ENCODE measurements around the gene ADAMTS14.

ADAMTS14 gene

DNA sequence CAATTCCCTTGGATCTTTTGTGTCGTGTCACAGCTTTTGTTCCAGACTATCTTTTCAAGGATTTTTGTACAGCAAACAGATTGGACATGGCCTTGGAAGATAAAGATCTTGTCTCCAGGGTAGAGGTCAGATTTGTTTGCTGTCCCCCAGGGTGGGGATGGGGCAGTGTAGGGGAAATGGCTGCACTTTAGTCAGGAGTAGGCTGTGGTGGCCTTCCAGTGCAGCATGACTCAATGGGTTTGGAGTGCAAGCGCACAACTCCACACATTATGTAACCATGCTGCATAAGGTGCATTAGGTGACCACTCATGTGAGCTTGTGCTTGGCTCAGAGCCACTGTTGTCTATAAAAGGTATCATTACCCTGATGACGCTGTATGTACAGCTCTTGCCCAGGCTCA lies 23.9 kb upstream of the ADAMTS14 start:
- peaks cover 34% of the 10 kb centered on the region for H3K9me3 Mint-ChIP-seq
- H3K4me1 Mint-ChIP-seq, result peaks cover 4% of the 10 kb centered on the region
- ATAC-seq (no peak), DNase-seq (no peak)
- H3K27ac Mint-ChIP-seq, result no peak overlapping the region
- H3K36me3 Mint-ChIP-seq (ENCODE audit: low read depth), result peaks cover 4% of the 10 kb centered on the region
- H3K27me3 Mint-ChIP-seq, result no peaks in the 10 kb centered on the region
- no peak overlapping the region for H3K4me3 Mint-ChIP-seq

DNA sequence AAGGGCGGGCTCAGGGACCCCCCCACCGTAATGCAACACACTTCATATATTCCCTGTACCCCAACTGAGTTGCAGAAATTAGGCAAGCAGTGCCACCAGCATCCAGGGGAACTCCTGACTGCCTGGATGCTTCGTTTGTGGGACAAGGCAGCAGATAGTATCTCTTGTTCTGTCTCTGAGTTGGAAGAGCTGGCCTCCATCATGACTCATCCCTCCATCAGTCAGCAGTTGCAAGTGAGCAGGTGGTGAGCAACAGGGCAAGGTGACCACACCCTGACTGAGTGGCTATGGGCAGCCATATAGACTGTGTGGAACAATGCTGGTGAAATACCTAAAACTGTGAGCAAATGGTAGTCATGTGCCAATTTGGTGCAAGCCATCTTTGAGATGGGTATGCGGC lies 22.8 kb upstream of the ADAMTS14 start:
- Mint-ChIP-seq H3K36me3 (ENCODE audit: low read depth) (peaks cover 4% of the 10 kb centered on the region), H3K4me1 (peaks cover 4% of the 10 kb centered on the region)
- peak; percentile 91 for ATAC-seq

DNA sequence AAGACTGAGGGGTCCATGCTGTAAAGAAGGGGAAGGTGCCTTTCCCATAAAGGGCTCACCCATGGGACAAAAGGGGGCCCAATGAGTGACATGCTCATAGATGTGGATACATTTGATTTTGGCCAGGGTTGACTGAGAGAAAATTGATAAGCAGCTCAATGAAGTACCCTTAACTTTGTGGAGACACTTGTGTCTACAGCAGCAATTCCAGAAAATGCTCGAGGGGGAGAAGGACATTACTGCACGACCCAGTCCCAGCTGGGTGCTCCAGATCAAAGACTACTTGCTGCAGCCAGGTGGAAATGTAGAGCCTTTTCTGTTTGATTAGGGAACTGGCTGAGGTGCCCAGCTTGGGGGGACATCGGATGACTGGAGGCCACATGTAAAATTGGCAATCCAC lies 22.2 kb upstream of the ADAMTS14 start:
- H3K4me1 Mint-ChIP-seq, result peaks cover 4% of the 10 kb centered on the region
- H3K9me3 Mint-ChIP-seq, result peaks cover 34% of the 10 kb centered on the region
- ATAC-seq, result no peak
- no peaks in the 10 kb centered on the region for H3K27me3 Mint-ChIP-seq
- DNase-seq, result no peak
- peaks cover 4% of the 10 kb centered on the region for H3K36me3 Mint-ChIP-seq (ENCODE audit: low read depth)
- no peak overlapping the region for H3K27ac Mint-ChIP-seq
- H3K4me3 Mint-ChIP-seq, result no peak overlapping the region

More for the DNA sequence above, 22.8 kb upstream of the ADAMTS14 start:
- H3K27ac Mint-ChIP-seq, result no peak overlapping the region
- peaks cover 34% of the 10 kb centered on the region for H3K9me3 Mint-ChIP-seq
- H3K27me3 Mint-ChIP-seq, result no peaks in the 10 kb centered on the region
- DNase-seq, result no peak
- no peak overlapping the region for H3K4me3 Mint-ChIP-seq

GRCh38 chr10:70650718-70651117 lies 21.6 kb upstream of the ADAMTS14 start:
- H3K27ac Mint-ChIP-seq, result no peak overlapping the region
- ATAC-seq, result no peak
- no peak for DNase-seq
- peaks cover 4% of the 10 kb centered on the region for H3K36me3 Mint-ChIP-seq (ENCODE audit: low read depth)
- H3K9me3 Mint-ChIP-seq, result peaks cover 34% of the 10 kb centered on the region
- H3K27me3 Mint-ChIP-seq, result no peaks in the 10 kb centered on the region
- peaks cover 5% of the 10 kb centered on the region for H3K4me1 Mint-ChIP-seq
- no peak overlapping the region for H3K4me3 Mint-ChIP-seq

DNA sequence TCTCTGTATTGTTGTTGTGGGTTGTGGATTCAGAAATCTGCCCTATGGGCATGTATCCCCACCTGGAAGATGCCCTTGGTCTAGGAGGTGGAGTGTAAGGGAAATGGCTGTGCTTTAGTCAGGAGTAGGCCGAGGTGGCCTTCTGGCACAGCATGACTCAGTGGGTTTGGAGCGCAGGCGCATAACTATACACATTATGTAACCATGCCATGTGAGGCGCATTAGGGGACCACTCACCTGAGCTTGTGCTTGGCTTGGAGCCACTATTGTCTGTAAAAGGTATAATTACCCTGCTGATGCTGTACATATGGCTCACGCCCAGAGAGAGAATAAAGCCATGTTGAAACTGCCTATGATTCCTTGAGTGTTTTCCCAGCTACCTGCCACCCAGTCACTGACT lies 20.6 kb upstream of the ADAMTS14 start:
- no peak for ATAC-seq

GRCh38 chr10:70652761-70653657 lies 19.3 kb upstream of the ADAMTS14 start:
- peaks cover 4% of the 10 kb centered on the region for H3K36me3 Mint-ChIP-seq (ENCODE audit: low read depth)
- no peaks in the 10 kb centered on the region for H3K27me3 Mint-ChIP-seq
- peaks cover 25% of the 10 kb centered on the region for H3K4me1 Mint-ChIP-seq
- DNase-seq (no peak), ATAC-seq (no peak)
- H3K9me3 Mint-ChIP-seq, result peaks cover 27% of the 10 kb centered on the region
- no peak overlapping the region for H3K27ac Mint-ChIP-seq
- H3K4me3 Mint-ChIP-seq, result no peak overlapping the region

More for the DNA sequence above, 20.6 kb upstream of the ADAMTS14 start:
- Mint-ChIP-seq H3K4me3 (no peak overlapping the region), H3K36me3 (ENCODE audit: low read depth) (peaks cover 4% of the 10 kb centered on the region), H3K27me3 (no peaks in the 10 kb centered on the region), H3K4me1 (peaks cover 14% of the 10 kb centered on the region), H3K9me3 (peaks cover 34% of the 10 kb centered on the region), H3K27ac (peak overlapping the region; percentile 19)
- no peak for DNase-seq

DNA sequence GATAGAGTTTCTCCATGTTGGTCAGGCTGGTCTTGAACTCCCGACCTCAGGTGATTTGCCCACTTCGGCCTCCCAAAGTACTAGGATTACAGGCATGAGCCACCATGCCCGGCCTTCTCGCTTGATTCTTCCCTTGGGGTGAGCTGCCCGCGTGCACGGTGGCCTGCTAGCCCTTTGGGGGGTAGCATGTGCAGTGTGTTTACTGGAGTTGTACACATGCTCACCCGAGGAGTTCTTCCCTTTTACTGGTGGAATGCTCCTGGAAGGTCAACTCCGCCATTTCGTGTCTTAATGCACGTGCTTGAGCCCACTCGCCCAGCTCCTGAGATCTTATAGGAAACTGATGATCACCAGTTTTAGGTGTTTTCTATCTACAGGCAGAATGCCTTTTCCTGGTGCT lies 17.0 kb upstream of the ADAMTS14 start:
- no peak for ATAC-seq
- H3K4me3 Mint-ChIP-seq, result no peak overlapping the region
- no peak overlapping the region for H3K27ac Mint-ChIP-seq
- H3K27me3 Mint-ChIP-seq, result peaks cover 2% of the 10 kb centered on the region
- H3K36me3 Mint-ChIP-seq (ENCODE audit: low read depth), result peaks cover 2% of the 10 kb centered on the region
- DNase-seq, result no peak
- H3K4me1 Mint-ChIP-seq, result peaks cover 22% of the 10 kb centered on the region
- peaks cover 21% of the 10 kb centered on the region for H3K9me3 Mint-ChIP-seq

GRCh38 chr10:70656489-70656888 lies 15.8 kb upstream of the ADAMTS14 start:
- peak; percentile 67 for DNase-seq
- H3K36me3 Mint-ChIP-seq (ENCODE audit: low read depth), result peaks cover 2% of the 10 kb centered on the region
- H3K4me3 Mint-ChIP-seq, result peak overlapping the region; percentile 51
- peak overlapping the region; percentile 70 for H3K27ac Mint-ChIP-seq
- peaks cover 6% of the 10 kb centered on the region for H3K27me3 Mint-ChIP-seq
- H3K4me1 Mint-ChIP-seq, result peaks cover 22% of the 10 kb centered on the region
- peak; percentile 99 for ATAC-seq
- H3K9me3 Mint-ChIP-seq, result peaks cover 17% of the 10 kb centered on the region

DNA sequence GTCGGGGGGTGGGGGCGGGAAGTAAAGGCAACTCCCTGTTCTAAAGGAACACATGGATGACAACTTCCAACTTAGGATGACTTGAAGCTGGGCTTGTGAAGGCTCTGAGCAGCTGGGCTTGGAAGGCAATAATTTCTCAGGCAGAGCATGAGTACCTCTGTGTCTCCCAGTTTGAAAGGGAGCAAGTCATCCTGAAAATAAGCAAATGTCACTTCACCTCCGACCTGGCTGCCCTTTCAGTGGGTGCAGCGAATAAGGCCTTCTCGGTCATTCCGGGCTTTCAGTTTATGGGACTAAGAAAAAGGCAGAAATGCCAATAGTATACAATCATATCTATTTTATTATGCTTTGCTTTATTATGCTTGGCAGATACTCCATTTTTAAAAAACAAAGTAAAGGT lies 15.3 kb upstream of the ADAMTS14 start:
- Mint-ChIP-seq H3K9me3 (peaks cover 12% of the 10 kb centered on the region), H3K4me1 (peaks cover 22% of the 10 kb centered on the region), H3K4me3 (peak overlapping the region; percentile 51), H3K27me3 (peaks cover 9% of the 10 kb centered on the region), H3K27ac (peak overlapping the region; percentile 70), H3K36me3 (ENCODE audit: low read depth) (peaks cover 2% of the 10 kb centered on the region)
- ATAC-seq (peak; percentile 29), DNase-seq (no peak)

DNA sequence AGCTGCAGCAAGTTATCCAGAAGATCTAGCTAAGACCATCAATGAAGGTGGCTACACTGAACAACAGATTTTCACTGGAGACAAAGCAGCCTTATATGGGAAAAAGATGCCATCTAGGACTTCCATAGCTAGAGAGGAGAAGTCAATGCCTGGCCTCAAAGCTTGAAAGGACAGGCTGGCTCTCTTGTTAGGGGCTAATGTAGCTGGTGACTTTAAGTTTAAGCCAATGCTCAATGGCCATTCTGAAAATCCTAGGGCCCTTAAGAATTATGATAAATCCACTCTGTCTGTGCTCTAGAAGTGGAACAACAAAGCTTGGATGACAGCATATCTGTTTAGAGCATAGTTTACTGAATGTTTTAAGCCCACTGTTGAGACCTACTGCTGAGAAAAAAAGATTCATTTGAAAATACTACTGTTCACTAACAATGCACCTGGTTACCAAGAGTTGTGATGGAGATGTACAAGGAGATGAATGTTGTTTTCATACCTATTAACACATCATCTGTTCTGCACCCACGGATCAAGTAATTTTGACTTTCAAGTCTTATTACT lies 13.6 kb upstream of the ADAMTS14 start:
- Mint-ChIP-seq H3K27ac (no peak overlapping the region), H3K4me3 (no peak overlapping the region), H3K27me3 (peaks cover 12% of the 10 kb centered on the region), H3K36me3 (ENCODE audit: low read depth) (no peaks in the 10 kb centered on the region), H3K9me3 (peaks cover 11% of the 10 kb centered on the region), H3K4me1 (peaks cover 22% of the 10 kb centered on the region)
- no peak for DNase-seq
- no peak for ATAC-seq

DNA sequence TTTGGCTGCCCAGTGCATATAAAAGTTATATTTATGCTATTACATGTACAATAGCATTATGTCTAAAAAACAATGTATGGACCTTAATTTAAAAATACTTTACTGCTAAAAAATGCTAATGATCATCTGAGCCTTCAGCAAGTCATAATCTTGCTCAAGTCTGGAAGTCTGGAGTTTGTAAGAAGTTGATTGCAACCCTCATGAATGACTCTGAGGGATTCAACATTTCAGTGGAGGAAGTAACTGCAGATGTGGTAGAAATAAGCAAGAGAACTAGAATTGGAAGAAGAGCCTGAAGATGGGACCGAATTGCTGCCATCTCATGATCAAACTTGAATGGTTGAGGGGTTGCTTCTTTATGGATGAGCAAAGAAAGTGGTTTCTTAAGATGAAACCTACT lies 13.0 kb upstream of the ADAMTS14 start:
- peaks cover 11% of the 10 kb centered on the region for H3K9me3 Mint-ChIP-seq
- no peak overlapping the region for H3K4me3 Mint-ChIP-seq
- H3K4me1 Mint-ChIP-seq, result peaks cover 22% of the 10 kb centered on the region
- H3K27ac Mint-ChIP-seq, result no peak overlapping the region
- H3K27me3 Mint-ChIP-seq, result peaks cover 12% of the 10 kb centered on the region
- H3K36me3 Mint-ChIP-seq (ENCODE audit: low read depth), result no peaks in the 10 kb centered on the region
- DNase-seq (no peak), ATAC-seq (no peak)

DNA sequence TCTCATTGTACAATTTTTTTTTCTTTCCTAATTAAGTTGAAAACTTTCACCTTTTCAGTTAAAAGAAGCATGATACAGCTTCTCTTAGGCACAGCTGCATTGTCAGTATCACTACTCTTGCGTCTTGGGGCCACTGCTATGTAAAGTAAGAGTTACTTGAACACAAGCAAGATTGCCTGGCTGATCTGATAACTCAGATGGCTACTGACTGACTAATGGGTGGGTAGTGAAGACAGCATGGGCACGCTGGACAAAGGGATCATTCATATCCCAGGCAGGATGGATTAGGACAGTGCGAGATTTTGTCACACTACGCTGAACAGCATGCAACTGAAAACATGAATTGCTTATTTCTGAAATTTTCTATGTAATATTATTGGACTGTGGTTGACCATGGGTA lies 11.6 kb upstream of the ADAMTS14 start:
- Mint-ChIP-seq H3K9me3 (peaks cover 11% of the 10 kb centered on the region), H3K27ac (no peak overlapping the region), H3K27me3 (peaks cover 12% of the 10 kb centered on the region), H3K4me1 (peaks cover 21% of the 10 kb centered on the region), H3K4me3 (no peak overlapping the region), H3K36me3 (ENCODE audit: low read depth) (no peaks in the 10 kb centered on the region)
- ATAC-seq, result no peak
- DNase-seq, result no peak

DNA sequence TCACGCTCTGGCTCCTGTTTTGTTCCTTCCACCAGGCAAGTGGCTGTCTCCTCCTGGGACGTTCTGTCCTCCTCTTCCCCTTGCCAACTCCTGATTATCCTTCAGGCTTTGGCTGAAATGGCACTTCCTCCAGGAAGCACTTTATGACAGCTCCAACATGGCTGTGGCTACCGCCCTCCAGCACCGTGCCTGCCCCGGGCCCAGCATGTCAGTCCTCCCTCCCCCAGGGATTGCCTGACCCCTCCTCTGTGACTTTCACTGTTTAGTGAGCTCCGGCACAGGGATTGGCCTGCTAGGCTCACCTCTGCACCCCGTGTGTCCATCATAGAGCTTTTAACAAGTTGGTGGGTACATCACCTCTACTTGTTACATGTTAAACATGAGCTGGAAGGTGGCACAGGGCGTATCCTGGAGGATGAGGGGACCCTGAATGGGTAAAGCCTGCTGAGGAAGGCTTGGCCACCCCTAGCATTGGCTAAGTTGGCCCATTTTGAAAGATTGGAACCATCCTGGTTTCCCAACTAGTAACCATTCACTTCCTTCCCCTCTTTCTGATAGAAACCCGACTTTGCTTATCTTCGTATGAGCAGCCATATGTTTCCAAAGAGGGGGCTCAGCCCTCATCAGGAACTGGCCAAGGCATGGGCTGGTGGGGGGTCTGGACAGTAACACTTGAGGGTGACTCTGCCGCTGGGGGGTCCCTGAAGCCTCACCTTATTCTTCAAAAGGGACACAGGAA lies 10.5 kb upstream of the ADAMTS14 start:
- H3K9me3 Mint-ChIP-seq, result peaks cover 11% of the 10 kb centered on the region
- peaks cover 10% of the 10 kb centered on the region for H3K4me1 Mint-ChIP-seq
- H3K36me3 Mint-ChIP-seq (ENCODE audit: low read depth), result no peaks in the 10 kb centered on the region

DNA sequence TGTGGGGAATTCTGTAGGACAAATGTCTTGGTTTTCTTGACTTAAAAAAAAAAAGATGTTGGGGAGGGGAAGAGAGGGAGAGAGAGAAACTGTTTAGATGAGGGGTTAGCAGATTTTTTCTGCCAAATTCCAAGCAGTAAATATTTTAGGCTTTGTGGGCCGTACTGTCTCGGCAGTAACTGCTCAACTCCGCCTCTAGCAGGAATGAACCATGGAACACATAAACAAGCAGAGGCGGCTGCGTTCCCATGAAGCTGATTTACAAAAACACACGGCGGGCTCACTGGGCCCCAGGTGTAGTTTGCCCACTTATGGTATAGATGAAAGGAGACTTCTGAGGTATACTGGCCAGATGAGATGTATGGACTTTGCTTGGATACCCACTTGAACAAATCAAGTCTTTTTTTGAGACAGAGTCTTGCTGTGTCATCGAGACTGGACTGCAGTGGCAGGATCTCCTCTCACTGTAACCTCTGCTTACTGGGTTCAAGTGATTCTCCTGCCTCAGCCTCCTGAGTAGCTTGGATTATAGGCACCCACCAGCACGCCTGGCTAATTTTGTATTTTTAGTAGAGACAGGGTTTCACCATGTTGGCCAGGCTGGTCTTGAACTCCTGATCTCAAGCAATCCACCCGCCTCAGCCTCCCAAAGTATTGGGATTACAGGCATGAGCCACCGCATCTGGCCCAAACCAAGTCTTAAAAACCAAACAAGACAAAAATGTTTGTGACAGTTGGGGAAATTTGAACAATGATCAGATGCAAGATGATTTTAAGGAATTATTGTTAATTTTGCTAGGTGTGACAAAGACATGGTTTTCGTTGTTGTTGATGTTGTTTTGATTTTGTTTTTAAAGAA lies 9.7 kb upstream of the ADAMTS14 start:
- no peak overlapping the region for H3K4me3 Mint-ChIP-seq
- H3K36me3 Mint-ChIP-seq (ENCODE audit: low read depth), result no peaks in the 10 kb centered on the region
- DNase-seq, result no peak
- H3K4me1 Mint-ChIP-seq, result peaks cover 4% of the 10 kb centered on the region
- H3K27me3 Mint-ChIP-seq, result peaks cover 12% of the 10 kb centered on the region
- ATAC-seq, result no peak
- H3K27ac Mint-ChIP-seq, result no peak overlapping the region
- H3K9me3 Mint-ChIP-seq, result peaks cover 11% of the 10 kb centered on the region

More for the DNA sequence above, 10.5 kb upstream of the ADAMTS14 start:
- Mint-ChIP-seq H3K27me3 (peaks cover 12% of the 10 kb centered on the region), H3K27ac (no peak overlapping the region), H3K4me3 (no peak overlapping the region)
- DNase-seq (no peak), ATAC-seq (no peak)
